ENCODE data around the gene EFTUD2.

Gene EFTUD2

GRCh38 chr17:44910231-44911106, 11.2 kb upstream of the EFTUD2 start:
- DNase-seq = no peak

- no peak for DNase-seq
These were observed 10.5 kb upstream of the EFTUD2 start for GRCh38 chr17:44909681-44910144.

- DNase-seq = no peak
These were observed 9.6 kb upstream of the EFTUD2 start for GRCh38 chr17:44908761-44909326.

GRCh38 chr17:44907729-44908470, 8.7 kb upstream of the EFTUD2 start:
- DNase-seq = no peak

GRCh38 chr17:44906763-44907728, 7.8 kb upstream of the EFTUD2 start:
- no peak for DNase-seq

GRCh38 chr17:44906010-44906646, 6.9 kb upstream of the EFTUD2 start:
- no peak for DNase-seq

- no peak for DNase-seq
These were observed 6.1 kb upstream of the EFTUD2 start for GRCh38 chr17:44905006-44906000.

GRCh38 chr17:44904001-44904984, 5.0 kb upstream of the EFTUD2 start:
- no peak for DNase-seq

- no peak for DNase-seq
These were observed 3.9 kb upstream of the EFTUD2 start for GRCh38 chr17:44903012-44903685.

- DNase-seq = no peak
These were observed 3.0 kb upstream of the EFTUD2 start for GRCh38 chr17:44902135-44902760.

- no peak for DNase-seq
These were observed 2.2 kb upstream of the EFTUD2 start for GRCh38 chr17:44901411-44901921.

- no peak for DNase-seq
These were observed 1.6 kb upstream of the EFTUD2 start for GRCh38 chr17:44900894-44901293.

GRCh38 chr17:44898768-44899073, 524 bp downstream of the EFTUD2 start:
- peak; percentile 36 for DNase-seq

GRCh38 chr17:44894642-44895041, 4.6 kb downstream of the EFTUD2 start:
- DNase-seq = no peak

- DNase-seq = no peak
These were observed 7.0 kb downstream of the EFTUD2 start for GRCh38 chr17:44892250-44892649.

- no peak for DNase-seq
These were observed 10.2 kb downstream of the EFTUD2 start for GRCh38 chr17:44889003-44889402.

- DNase-seq = peak; percentile 37
These were observed 11.0 kb downstream of the EFTUD2 start for GRCh38 chr17:44887971-44888954.
